SU-DHL-6 (cell line): Measurements from ENCODE around the gene TRIM63.

Source experiments
- CTCF ChIP-seq: fragments of 200-600 bp; sonication (generic); IDR thresholded peaks from one replicate; pipeline ENCODE4 v1.5.1; 2017; ENCODE audit warnings: antibody characterized with exemption, mild to moderate bottlenecking, low read length, moderate library complexity; ENCODE audit not compliant: insufficient read depth, poor library complexity, severe bottlenecking
- EZH2phosphoT487 ChIP-seq: fragments of 200-600 bp; sonication (generic), shearing (Covaris generic); conservative IDR thresholded peaks from 2 replicates; pipeline ENCODE4 v1.6.1; 2018; ENCODE audit warnings: mild to moderate bottlenecking, antibody characterized with exemption, low read length, moderate library complexity, mixed read lengths

DNA sequence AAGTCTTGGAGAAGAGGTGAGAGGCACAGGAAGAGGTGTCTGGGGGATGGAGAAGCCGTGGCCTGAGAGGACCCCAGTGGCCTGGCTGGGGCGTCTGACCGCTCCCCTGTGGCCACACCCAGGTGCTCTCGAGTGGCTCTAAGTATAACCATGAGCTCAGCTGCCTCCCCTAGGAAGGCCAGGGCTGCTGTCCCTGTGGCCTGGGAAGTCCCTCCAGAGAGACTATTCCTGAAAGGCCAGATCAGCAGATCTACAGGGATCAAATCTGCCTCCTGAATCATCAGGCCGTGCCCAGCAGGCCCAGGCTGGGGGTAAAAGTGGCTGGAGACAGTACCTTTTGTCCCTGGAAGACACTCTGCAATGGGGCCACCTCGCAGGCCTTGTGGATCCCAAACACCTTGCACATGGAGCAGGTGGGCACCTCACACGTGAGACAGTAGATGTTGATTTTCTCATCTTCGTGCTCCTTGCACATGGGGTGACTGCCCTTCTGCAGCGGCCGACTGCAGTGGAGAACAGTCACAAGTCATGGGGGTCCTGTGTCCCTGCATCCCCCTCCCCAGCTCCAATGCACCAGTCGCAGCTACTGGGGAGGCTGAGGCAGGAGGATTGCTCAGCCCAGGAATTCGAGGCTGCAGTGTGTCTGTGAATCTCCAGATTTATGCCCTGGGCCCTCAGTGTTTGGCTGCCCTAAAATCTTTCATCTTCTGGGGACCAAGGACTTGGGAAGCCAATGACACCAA, 6.4 kb downstream of the TRIM63 start:
- no peak for TF ChIP-seq CTCF
- TF ChIP-seq EZH2phosphoT487: no peak
